ENCODE measurements around the gene MS4A8.

DNA sequence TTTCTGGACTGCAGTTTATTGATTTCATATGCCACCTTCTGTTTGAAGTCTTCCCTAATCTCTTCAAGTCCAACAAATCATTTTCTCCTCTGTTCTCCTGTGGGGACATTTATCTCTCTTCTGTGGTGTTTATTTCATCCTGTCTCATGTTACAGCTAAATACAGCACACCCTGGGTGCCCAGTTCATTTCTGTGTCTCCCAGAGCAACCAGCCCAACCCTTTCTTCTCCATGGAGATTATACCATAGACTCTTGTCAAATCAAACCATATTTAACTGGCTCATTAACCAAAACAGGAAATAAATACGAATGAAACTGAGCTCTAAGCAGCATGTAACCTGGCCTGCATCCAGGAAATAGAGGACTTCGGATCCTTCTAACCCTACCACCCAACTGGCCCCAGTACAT lies at the start of gene MS4A8:
- no peak for TF ChIP-seq POLR2A (IDR thresholded peaks at IDR 0.05)
- TF ChIP-seq, protein P1, sequence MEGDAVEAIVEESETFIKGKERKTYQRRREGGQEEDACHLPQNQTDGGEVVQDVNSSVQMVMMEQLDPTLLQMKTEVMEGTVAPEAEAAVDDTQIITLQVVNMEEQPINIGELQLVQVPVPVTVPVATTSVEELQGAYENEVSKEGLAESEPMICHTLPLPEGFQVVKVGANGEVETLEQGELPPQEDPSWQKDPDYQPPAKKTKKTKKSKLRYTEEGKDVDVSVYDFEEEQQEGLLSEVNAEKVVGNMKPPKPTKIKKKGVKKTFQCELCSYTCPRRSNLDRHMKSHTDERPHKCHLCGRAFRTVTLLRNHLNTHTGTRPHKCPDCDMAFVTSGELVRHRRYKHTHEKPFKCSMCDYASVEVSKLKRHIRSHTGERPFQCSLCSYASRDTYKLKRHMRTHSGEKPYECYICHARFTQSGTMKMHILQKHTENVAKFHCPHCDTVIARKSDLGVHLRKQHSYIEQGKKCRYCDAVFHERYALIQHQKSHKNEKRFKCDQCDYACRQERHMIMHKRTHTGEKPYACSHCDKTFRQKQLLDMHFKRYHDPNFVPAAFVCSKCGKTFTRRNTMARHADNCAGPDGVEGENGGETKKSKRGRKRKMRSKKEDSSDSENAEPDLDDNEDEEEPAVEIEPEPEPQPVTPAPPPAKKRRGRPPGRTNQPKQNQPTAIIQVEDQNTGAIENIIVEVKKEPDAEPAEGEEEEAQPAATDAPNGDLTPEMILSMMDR (IDR thresholded peaks at IDR 0.05): no peak

Measured in thyroid gland (tissue), 4 donors.